ENCODE results near the gene TRMT10C. TPM values are rescaled to one million over a fixed set of nuclear protein-coding genes. Genes with fewer than 3 reads are reported as not detected.
"Not testable (repeated sequence)": the region's sequence is repeated elsewhere in the genome, so short reads cannot be mapped to it uniquely, and the experiment has no call there.

TRMT10C gene
- total and polyA plus RNA-seq, 4 donors: 21.4 to 43.4 (median 27.7) TPM

- Histone ChIP-seq H3K9me3 (ENCODE audit: control insufficient read depth, insufficient read depth, low read length) (no peaks in the 10 kb centered on the region), H3K4me1 (ENCODE audit: control insufficient read depth, insufficient read depth, low read length) (no peaks in the 10 kb centered on the region), H3K4me3 (ENCODE audit: low read depth, low read length) (peak within 1 kb of the TSS; percentile 89), H3K36me3 (ENCODE audit: control insufficient read depth, insufficient read depth, low read length) (peaks cover 10% of the 10 kb centered on the region), H3K27me3 (ENCODE audit: control insufficient read depth, insufficient read depth, low read length) (no peaks in the 10 kb centered on the region), H3K27ac (ENCODE audit: low read depth, low read length) (peak within 1 kb of the TSS; percentile 97)
- 0% methylated on average over 44 of the region's 47 CpGs for WGBS (ENCODE audit: insufficient coverage)
- DNase-seq (ENCODE audit: low read depth in 4 of 6, low spot score in 6 of 6): peak; percentile 99 to 100 (median 100)
Observed at GRCh38 chr3:101573449-101574387, 12.1 kb downstream of the TRMT10C start, which contains the start of gene PCNP. Gene PCNP, plus strand, starts transcription at chr3:101574180. Its CDS starts 36 bp downstream, at chr3:101574216.

- Histone ChIP-seq H3K4me3 (ENCODE audit: low read depth, low read length) (peak overlapping the region; percentile 89), H3K27me3 (ENCODE audit: control insufficient read depth, insufficient read depth, low read length) (no peaks in the 10 kb centered on the region), H3K27ac (ENCODE audit: low read depth, low read length) (peak overlapping the region; percentile 97), H3K36me3 (ENCODE audit: control insufficient read depth, insufficient read depth, low read length) (peaks cover 10% of the 10 kb centered on the region), H3K4me1 (ENCODE audit: control insufficient read depth, insufficient read depth, low read length) (no peaks in the 10 kb centered on the region), H3K9me3 (ENCODE audit: control insufficient read depth, insufficient read depth, low read length) (no peaks in the 10 kb centered on the region)
- 0% methylated on average over 34 of the region's 41 CpGs for WGBS (ENCODE audit: insufficient coverage)
- DNase-seq (ENCODE audit: low read depth in 4 of 6, low spot score in 6 of 6): peak; percentile 23 to 80 (median 47)
Observed at GRCh38 chr3:101574388-101575112, 12.9 kb downstream of the TRMT10C start.

GRCh38 chr3:101577286-101577685 lies 15.6 kb downstream of the TRMT10C start:
- H3K27me3 ChIP-seq (ENCODE audit: control insufficient read depth, insufficient read depth, low read length): no peaks in the 10 kb centered on the region
- H3K36me3 ChIP-seq (ENCODE audit: control insufficient read depth, insufficient read depth, low read length): peaks cover 13% of the 10 kb centered on the region
- no peak overlapping the region for H3K4me3 ChIP-seq (ENCODE audit: low read depth, low read length)
- WGBS (ENCODE audit: insufficient coverage): 100% methylated on average over 4 of the region's 6 CpGs
- H3K27ac ChIP-seq (ENCODE audit: low read depth, low read length): no peak overlapping the region
- no peaks in the 10 kb centered on the region for H3K9me3 ChIP-seq (ENCODE audit: control insufficient read depth, insufficient read depth, low read length)
- H3K4me1 ChIP-seq (ENCODE audit: control insufficient read depth, insufficient read depth, low read length): no peaks in the 10 kb centered on the region
- DNase-seq (ENCODE audit: low read depth in 4 of 6, low spot score in 6 of 6): no peak

- Histone ChIP-seq H3K9me3 (ENCODE audit: control insufficient read depth, insufficient read depth, low read length) (no peaks in the 10 kb centered on the region), H3K36me3 (ENCODE audit: control insufficient read depth, insufficient read depth, low read length) (peaks cover 21% of the 10 kb centered on the region), H3K4me3 (ENCODE audit: low read depth, low read length) (no peak overlapping the region), H3K27me3 (ENCODE audit: control insufficient read depth, insufficient read depth, low read length) (no peaks in the 10 kb centered on the region), H3K4me1 (ENCODE audit: control insufficient read depth, insufficient read depth, low read length) (no peaks in the 10 kb centered on the region), H3K27ac (ENCODE audit: low read depth, low read length) (no peak overlapping the region)
- DNase-seq (ENCODE audit: low read depth in 4 of 6, low spot score in 6 of 6): peak in 1 of 6 donors; percentile 5
- WGBS (ENCODE audit: insufficient coverage): no CpG with 5 or more reads among the region's 1 CpG
Observed at GRCh38 chr3:101588616-101589015, 26.9 kb downstream of the TRMT10C start.

- H3K9me3 ChIP-seq (ENCODE audit: control insufficient read depth, insufficient read depth, low read length): no peaks in the 10 kb centered on the region
- no peak overlapping the region for H3K27ac ChIP-seq (ENCODE audit: low read depth, low read length)
- no peak for DNase-seq (ENCODE audit: low read depth in 4 of 6, low spot score in 6 of 6)
- H3K4me3 ChIP-seq (ENCODE audit: low read depth, low read length): no peak overlapping the region
- H3K36me3 ChIP-seq (ENCODE audit: control insufficient read depth, insufficient read depth, low read length): peaks cover 29% of the 10 kb centered on the region
- H3K4me1 ChIP-seq (ENCODE audit: control insufficient read depth, insufficient read depth, low read length): no peaks in the 10 kb centered on the region
- WGBS (ENCODE audit: insufficient coverage): no CpG with 5 or more reads among the region's 3 CpGs
- H3K27me3 ChIP-seq (ENCODE audit: control insufficient read depth, insufficient read depth, low read length): no peaks in the 10 kb centered on the region
Observed at GRCh38 chr3:101591071-101591470, 29.4 kb downstream of the TRMT10C start.

GRCh38 chr3:101602731-101603130 lies 41.1 kb downstream of the TRMT10C start:
- Histone ChIP-seq H3K36me3 (ENCODE audit: control insufficient read depth, insufficient read depth, low read length) (no peaks in the 10 kb centered on the region), H3K27me3 (ENCODE audit: control insufficient read depth, insufficient read depth, low read length) (no peaks in the 10 kb centered on the region), H3K4me3 (ENCODE audit: low read depth, low read length) (no peak overlapping the region), H3K27ac (ENCODE audit: low read depth, low read length) (no peak overlapping the region), H3K4me1 (ENCODE audit: control insufficient read depth, insufficient read depth, low read length) (no peaks in the 10 kb centered on the region), H3K9me3 (ENCODE audit: control insufficient read depth, insufficient read depth, low read length) (no peaks in the 10 kb centered on the region)
- WGBS (ENCODE audit: insufficient coverage): 94% methylated on average over 2 of the region's 3 CpGs
- DNase-seq (ENCODE audit: low read depth in 4 of 6, low spot score in 6 of 6): no peak

GRCh38 chr3:101603184-101603583 lies 41.5 kb downstream of the TRMT10C start:
- H3K27ac ChIP-seq (ENCODE audit: low read depth, low read length): no peak overlapping the region
- no peaks in the 10 kb centered on the region for H3K27me3 ChIP-seq (ENCODE audit: control insufficient read depth, insufficient read depth, low read length)
- DNase-seq (ENCODE audit: low read depth in 4 of 6, low spot score in 6 of 6): no peak
- no peaks in the 10 kb centered on the region for H3K4me1 ChIP-seq (ENCODE audit: control insufficient read depth, insufficient read depth, low read length)
- no peaks in the 10 kb centered on the region for H3K36me3 ChIP-seq (ENCODE audit: control insufficient read depth, insufficient read depth, low read length)
- 88% methylated on average over 1 of the region's 1 CpG for WGBS (ENCODE audit: insufficient coverage)
- H3K9me3 ChIP-seq (ENCODE audit: control insufficient read depth, insufficient read depth, low read length): no peaks in the 10 kb centered on the region
- H3K4me3 ChIP-seq (ENCODE audit: low read depth, low read length): no peak overlapping the region

GRCh38 chr3:101605398-101605797 lies 43.7 kb downstream of the TRMT10C start:
- H3K27ac ChIP-seq (ENCODE audit: low read depth, low read length); H3K4me1 ChIP-seq (ENCODE audit: control insufficient read depth, insufficient read depth, low read length); H3K9me3 ChIP-seq (ENCODE audit: control insufficient read depth, insufficient read depth, low read length); H3K4me3 ChIP-seq (ENCODE audit: low read depth, low read length); H3K27me3 ChIP-seq (ENCODE audit: control insufficient read depth, insufficient read depth, low read length); H3K36me3 ChIP-seq (ENCODE audit: control insufficient read depth, insufficient read depth, low read length); DNase-seq (ENCODE audit: low read depth in 4 of 6, low spot score in 6 of 6): not testable (repeated sequence)
- 72% methylated on average over 9 of the region's 10 CpGs for WGBS (ENCODE audit: insufficient coverage)

- DNase-seq (ENCODE audit: low read depth in 4 of 6, low spot score in 6 of 6): no peak
- Histone ChIP-seq H3K4me1 (ENCODE audit: control insufficient read depth, insufficient read depth, low read length) (no peaks in the 10 kb centered on the region), H3K27me3 (ENCODE audit: control insufficient read depth, insufficient read depth, low read length) (no peaks in the 10 kb centered on the region), H3K27ac (ENCODE audit: low read depth, low read length) (no peak overlapping the region), H3K9me3 (ENCODE audit: control insufficient read depth, insufficient read depth, low read length) (no peaks in the 10 kb centered on the region), H3K36me3 (ENCODE audit: control insufficient read depth, insufficient read depth, low read length) (no peaks in the 10 kb centered on the region), H3K4me3 (ENCODE audit: low read depth, low read length) (no peak overlapping the region)
- no CpG with 5 or more reads among the region's 2 CpGs for WGBS (ENCODE audit: insufficient coverage)
Observed at GRCh38 chr3:101611023-101611422, 49.4 kb downstream of the TRMT10C start.

All from spinal cord (tissue), 10 donors.